ENCODE data around the gene MDC1.
"Not testable (repeated sequence)": the region's sequence is repeated elsewhere in the genome, so short reads cannot be mapped to it uniquely, and the experiment has no call there.

The MDC1 gene, protein sequence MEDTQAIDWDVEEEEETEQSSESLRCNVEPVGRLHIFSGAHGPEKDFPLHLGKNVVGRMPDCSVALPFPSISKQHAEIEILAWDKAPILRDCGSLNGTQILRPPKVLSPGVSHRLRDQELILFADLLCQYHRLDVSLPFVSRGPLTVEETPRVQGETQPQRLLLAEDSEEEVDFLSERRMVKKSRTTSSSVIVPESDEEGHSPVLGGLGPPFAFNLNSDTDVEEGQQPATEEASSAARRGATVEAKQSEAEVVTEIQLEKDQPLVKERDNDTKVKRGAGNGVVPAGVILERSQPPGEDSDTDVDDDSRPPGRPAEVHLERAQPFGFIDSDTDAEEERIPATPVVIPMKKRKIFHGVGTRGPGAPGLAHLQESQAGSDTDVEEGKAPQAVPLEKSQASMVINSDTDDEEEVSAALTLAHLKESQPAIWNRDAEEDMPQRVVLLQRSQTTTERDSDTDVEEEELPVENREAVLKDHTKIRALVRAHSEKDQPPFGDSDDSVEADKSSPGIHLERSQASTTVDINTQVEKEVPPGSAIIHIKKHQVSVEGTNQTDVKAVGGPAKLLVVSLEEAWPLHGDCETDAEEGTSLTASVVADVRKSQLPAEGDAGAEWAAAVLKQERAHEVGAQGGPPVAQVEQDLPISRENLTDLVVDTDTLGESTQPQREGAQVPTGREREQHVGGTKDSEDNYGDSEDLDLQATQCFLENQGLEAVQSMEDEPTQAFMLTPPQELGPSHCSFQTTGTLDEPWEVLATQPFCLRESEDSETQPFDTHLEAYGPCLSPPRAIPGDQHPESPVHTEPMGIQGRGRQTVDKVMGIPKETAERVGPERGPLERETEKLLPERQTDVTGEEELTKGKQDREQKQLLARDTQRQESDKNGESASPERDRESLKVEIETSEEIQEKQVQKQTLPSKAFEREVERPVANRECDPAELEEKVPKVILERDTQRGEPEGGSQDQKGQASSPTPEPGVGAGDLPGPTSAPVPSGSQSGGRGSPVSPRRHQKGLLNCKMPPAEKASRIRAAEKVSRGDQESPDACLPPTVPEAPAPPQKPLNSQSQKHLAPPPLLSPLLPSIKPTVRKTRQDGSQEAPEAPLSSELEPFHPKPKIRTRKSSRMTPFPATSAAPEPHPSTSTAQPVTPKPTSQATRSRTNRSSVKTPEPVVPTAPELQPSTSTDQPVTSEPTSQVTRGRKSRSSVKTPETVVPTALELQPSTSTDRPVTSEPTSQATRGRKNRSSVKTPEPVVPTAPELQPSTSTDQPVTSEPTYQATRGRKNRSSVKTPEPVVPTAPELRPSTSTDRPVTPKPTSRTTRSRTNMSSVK (N-terminal part only)

DNA sequence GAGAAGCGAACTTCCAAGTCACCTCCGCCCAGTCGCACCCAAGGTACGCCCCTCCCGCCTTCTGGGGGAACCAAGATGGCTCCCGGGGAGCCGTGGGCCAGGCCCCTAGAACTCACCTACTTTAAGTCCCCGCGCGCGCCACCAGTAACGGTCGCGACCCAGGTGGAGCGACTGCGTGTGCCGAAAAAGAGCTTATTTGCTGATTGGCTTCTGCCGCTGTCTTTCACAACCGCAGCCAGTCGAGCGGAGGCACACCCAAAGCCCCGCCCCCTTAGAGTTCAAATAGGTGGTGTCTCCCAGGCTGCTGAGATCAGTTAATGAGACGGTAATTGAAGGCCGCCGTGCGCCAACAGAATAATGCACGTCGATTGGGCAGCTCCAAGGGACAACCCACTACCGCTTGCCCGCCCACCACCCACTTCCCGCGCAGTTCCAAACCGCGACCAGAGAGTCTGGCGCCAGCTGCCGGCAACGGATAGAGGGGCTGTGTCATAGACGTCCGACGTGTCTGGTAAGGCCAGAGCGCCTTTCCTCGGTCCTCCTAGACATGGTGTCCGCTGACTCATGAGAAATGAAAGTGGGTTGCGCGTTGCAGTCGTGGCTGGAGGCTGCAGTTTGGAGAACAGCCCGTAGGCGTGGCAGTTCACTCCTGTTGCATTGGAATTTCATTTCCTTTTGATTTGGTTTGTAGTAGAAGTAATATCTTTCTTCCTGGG lies at the start of gene MDC1:
Gene MDC1, minus strand, starts transcription at position 153 of the 716 bp plus-strand sequence. CDS start 2,106 bp downstream, outside the sequence.
- DNase-seq = peak; percentile 96

DNA sequence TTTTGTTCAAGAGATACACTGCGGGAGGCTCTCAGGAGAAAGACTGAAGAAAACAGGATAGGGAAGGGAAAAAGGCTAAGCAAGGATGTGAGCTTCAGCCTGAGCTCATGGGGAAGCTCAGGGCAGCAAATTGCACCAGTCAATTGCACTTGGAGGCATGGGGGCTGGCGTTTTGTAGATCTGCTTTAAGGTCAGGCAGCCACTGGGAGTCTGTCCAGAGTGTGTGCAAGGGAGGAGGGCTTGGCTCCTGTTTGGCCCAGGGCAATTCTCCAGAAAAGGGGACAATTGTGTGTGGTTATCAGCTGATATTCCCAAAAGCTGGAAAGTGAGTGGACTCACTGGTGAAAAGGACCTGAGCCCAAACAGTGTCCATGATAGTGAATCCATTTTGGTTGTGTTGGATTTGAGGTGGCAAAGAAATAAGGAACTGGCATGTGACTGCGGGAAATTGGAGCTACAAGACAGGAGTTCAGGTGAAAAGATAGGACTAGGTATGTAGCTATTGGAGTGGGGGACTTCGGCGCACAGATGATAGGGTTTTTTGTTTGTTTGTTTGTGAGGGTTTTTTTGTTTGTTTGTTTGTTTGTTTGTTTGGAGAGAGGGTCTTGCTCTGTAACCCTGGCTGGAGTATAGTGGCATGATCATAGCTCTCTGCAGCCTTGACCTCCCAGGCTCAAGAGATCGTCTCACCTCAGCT lies 49.5 kb upstream of the MDC1 start:
- no peak for DNase-seq

DNA sequence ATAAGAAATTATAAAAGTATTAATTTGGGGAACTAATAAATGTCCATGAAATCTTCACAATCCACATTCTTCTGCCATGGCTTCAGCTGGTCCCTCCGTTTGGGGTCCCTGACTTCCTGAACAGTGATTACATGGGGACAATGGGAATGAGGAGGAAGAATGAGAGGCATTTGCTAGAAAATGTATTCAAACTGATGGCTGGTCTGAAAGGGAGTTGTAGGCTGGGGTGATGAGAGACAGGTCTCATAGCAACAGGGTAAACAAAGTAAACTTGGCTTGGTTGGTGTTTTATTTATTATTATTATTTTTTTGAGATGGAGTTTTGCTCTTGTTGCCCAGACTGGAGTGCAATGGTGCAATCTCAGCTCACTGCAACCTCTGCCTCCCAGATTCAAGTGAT lies 48.4 kb upstream of the MDC1 start:
- not testable (repeated sequence) for DNase-seq

DNA sequence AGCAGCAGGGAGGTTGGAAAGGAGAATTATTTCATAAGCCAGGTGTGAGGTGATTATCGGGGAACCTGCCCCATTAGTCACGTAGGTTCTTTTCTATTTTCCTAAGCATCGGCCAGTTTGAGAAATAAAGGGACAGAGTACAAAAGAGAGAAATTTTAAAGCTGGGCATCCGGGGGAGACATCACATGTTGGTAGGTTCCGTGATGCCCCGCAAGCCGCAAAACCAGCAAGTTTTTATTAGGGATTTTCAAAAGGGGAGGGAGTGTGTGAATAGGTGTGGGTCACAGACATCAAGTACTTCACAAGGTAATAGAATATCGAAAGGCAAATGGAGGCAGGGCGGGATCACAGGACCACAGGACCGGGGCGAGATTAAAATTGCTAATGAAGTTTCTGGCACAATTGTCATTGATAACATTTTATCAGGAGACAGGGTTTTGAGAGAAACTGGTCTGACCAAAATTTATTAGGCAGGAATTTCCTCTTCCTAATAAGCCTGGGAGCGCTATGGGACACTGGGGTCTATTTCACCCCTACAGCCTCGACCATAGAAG lies 47.5 kb upstream of the MDC1 start:
- DNase-seq = not testable (repeated sequence)

DNA sequence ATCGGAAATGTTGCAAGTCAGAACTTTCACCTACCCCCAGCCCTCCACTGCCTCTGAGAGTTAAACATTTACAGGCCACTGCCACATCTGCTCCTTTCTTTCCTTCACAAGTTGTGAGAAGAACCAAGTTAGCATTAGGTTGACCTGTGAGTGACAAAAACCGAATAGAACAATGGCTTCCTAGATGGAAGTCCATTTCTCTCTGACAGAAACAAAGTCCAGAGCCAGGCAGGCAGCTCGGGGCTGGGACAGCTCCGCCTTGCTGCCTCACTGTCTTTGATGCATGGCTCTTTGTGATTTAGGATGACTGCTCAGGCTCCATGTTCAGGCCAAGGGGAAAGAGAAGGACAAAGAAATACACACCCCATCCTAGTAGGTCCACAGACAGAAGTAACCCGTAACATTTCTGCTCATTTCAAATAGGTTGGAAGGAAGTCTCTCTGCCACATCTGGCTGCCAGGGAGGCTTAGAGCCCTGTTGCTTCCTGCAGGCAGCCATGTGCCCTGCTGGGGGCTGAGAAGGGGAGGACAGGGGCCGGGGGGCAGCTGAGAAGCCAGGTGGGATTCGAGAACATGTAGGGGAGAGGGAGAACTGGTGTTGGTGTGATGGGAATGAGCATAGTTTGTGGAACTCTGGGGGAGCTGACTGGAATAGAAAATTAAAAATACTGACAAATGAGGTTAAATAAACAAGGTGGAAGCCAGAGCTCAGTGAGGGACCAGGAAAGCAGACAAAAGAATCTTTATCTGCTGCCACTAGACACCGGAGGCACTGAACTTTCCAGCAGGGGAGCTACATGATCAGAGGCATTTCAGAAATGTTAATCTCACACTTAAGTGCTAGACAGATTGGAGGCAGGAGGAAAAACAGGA lies 46.8 kb upstream of the MDC1 start:
- no peak for DNase-seq

DNA sequence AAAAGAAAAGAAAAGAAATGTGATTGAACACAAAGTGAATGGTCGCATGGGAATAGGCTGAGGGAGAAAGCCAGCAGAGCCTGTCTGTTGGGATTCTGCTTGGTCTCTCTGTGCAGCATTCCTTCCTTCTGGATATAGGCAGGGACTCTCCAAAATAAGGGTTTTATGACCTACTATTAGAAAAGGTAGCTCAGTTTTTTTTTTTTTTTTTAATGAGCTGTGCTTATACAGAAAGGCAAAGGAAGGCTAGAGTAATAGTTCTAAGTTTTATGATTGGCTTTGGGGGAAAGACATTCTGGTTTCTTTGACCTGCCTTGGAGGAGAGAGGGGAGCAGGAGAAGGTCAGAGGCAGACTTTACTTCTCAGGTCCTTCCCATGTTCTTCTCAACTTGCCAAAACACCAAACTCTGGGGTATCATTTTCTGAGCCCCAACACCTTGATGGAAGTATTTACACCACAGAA lies 46.1 kb upstream of the MDC1 start:
- DNase-seq = no peak

DNA sequence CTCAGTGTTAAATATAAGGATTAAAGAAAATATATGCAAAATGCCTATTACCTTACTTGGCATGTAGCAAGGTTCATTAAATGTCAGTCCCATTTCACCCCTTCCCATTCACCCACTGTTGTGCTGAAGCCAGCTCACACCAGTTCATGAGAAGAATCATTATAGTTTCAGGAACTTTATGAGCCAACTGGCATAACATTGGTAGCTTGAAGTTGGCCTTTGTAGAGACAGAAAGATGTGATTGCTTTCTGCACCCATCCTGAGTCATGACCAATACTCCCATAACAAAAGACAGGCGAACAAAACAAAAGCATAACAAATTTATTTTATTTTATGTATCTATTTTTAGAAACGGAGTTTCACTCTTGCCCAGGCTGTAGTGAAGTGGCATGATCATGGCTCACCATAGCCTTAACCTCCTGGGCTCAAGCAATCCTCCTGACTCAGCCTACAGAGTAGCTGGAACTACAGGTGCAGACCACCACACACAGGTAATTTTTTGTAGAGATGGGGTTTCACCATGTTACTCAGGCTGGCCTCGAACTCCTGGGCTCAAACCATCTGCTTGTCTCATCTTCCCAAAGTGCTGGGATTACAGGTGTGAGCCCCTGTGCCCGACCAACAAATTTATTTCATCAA lies 44.8 kb upstream of the MDC1 start:
- no peak for DNase-seq

DNA sequence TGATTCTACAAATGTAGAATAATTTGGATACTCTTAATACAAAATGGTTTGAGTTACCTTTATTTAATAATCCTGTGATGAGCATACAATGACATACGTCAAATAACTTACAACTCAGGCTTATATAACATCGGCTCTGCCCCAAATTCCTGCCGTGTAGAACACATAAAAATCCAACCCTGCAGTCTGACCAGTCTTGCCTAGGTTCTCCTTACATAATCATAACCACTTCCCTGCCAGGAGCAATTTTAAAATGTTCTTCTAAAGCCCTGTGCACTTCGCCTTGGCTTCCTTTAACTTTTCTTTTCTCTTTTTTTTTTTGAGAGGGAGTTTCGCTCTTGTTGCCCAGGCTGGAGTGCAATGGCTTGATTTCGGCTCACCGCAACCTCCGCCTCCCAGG lies 43.5 kb upstream of the MDC1 start:
- DNase-seq = no peak

DNA sequence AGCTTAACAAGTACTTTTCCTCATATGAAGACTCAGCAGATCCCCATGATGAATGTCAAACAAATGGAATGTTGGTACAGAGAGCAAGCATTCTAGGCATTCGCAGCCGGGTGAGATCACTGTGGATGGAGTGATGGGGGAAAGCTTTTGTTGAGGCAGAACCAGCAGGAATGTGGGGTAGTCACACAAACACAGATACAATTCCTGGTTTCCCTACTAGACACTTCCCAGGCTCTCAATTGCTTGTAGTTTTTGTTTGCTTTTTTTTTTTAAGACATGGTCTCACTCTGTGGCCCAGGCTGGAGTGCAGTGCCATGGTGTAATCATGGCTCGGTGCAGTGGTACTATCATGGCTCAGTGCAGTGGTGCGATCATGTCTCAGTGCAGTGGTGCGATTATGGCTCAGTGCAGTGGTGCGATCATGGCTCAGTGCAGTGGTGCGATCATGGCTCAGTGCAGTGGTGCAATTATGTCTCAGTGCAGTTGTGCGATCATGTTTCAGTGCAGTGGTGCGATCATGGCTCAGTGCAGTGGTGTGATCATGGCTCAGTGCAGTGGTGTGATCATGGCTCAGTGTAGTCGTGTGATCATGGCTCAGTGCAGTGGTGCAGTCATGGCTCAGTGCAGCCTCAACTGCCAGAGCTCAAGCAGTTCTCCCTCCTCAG lies 42.6 kb upstream of the MDC1 start:
- DNase-seq = no peak

DNA sequence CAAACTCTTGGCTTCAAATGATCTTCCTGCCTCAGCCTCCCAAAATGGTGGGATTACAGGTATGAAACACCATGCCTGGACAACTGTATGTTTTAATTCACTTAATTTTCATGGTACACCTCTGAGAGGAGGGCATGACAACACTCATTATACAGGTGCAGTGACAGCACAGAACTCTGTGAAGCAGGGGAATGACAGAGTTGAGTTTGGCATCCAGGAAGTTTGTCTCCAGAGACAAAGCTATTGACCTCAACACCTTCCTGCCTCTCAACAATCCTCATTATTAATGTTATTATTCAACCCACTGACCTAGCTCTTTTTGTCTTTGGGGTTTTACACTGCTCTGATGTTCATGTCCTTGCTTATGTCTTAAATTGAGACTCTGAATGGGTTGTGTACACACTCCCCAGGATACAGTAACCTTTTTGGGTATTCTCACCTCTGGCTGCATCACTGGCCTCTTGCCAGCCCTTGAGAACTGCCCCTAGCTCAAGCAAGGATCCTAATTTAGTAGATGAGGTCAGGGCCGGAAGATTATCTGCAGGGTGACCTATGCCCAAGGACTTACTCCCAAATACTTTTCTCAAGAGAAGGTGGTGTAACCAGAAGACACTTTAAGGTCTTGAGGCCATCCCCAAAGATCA lies 40.3 kb upstream of the MDC1 start:
- no peak for DNase-seq

DNA sequence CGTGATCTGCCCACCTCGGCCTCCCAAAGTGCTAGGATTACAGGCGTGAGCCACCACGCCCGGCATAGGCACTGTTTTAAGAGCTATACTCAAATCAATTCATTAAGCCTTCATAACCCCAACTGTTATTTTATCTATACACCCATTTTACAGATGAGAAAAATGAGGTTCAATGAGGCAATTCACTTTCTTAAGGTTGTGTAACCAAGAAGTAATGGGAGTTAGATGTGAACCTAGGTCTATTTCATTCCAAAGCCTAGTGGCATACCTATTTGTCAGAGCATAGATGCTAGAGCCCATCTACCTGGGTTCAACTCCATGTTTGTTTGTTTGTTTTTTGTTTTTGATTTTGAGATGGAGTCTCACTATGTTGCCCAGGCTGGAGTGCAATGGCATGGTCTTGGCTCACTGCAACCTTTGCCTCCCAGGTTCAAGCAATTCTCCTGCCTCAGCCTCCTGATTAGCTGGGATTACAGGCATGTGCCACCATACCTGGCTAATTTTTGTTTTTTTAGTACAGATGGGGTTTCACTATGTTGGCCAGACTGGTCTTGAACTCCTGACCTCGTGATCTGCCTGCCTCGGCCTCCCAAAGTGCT lies 39.4 kb upstream of the MDC1 start:
- DNase-seq = not testable (repeated sequence)

DNA sequence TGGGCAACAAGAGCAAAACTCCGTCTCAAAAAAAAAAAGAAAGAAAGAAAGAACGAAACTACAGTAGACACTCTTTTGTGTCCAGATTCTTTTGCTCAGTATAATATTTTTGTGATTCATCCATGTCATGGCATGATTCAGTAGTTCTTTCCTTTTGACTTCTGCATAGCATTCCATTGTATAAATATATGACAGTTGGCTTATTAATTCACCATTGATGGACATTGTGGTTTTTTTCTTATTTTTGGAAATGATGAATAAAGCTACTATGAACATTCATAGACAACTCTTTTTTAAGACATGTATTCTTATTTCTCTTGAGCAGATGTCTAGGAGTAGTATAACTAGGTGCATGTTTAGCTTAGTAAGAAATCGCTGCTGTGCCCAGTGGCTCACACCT lies 37.5 kb upstream of the MDC1 start:
- DNase-seq = no peak

DNA sequence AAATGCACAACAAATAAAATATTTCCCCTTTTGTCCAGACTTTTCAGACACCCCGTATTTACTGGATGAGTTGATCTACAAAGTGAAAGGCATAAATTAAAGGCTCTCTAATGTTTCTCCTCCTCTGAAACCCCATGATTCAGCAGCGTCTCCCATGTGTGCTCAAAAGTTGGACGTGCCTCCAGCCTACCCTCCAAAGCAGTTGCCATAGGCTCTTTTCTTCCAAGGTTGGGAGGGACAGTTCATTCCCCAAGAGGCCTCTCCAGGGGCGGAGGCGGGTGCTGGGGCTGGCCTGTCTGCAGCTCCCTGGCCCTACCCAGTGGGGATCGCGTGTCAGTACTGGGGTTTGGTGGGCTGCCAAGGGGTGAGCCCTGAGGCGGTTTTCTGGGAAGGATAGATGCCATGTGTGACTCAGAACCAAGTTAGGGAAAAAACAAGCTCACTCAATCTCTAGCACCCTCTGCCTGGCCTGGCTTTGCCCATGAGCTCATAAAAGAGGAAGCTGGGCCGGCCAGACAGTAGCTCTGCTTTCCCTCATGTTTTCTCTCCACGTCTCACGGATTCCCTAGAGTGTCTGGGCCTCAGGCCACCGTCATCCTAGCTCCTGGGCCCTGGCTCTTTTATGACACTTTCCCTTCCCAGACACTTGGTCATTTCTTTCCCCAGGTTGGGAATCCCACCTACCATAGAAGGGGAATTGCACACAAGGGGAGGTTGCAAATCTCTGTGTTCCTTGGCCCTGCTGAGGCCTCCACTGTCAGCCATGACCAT lies 35.3 kb upstream of the MDC1 start:
- no peak for DNase-seq

DNA sequence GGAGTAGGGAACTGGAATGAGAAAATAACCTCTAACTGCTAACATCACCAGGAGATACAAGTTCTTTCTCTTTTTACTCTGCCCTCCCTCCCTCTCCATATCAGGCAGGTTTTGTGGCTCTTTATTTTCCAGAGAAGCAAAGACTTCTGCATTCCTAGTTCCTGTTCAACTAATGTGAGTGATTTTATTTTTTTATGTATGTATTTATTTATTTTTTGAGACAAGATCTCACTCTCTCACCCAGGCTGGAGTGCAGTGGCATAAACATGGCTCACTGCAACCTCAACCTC lies 33.2 kb upstream of the MDC1 start:
- no peak for DNase-seq

DNA sequence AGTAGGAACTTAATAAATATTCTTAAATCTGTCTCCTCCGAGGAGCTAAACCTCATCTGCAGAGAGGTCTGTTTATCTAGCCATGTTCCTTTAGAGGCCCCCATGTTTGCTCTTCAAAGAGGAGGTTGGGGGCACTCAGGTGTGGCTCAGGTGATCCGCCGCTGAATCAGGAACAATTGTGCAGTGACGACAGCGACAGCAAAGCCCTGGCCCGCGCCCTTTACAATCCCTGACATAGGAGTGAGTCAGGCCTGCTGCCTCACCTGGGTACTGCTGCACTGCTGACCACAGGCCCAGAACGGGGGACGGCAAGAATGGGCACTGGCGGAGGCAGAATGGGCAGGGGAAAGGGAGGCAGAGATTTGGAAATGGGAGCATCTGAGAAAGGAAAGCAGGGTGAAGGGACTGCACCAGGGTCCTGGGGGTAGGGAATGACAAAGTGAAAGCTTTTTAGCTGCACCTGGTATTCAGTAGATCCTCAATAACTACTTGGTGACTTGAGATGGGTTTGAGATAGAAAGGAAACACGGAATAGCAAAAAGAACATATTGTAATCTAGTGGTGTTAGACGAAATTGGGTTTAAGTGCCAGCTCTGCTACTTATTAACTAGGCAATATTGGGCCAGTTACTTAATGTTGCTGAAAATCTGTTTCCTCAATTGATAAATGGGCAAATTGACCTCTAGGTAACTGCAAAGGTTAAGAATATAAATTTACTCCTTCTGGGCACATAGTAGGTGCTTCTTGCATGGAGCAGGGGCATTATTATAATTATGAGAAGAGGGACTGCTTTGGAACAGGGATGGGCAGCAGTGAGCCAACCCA lies 32.7 kb upstream of the MDC1 start:
- DNase-seq = no peak

DNA sequence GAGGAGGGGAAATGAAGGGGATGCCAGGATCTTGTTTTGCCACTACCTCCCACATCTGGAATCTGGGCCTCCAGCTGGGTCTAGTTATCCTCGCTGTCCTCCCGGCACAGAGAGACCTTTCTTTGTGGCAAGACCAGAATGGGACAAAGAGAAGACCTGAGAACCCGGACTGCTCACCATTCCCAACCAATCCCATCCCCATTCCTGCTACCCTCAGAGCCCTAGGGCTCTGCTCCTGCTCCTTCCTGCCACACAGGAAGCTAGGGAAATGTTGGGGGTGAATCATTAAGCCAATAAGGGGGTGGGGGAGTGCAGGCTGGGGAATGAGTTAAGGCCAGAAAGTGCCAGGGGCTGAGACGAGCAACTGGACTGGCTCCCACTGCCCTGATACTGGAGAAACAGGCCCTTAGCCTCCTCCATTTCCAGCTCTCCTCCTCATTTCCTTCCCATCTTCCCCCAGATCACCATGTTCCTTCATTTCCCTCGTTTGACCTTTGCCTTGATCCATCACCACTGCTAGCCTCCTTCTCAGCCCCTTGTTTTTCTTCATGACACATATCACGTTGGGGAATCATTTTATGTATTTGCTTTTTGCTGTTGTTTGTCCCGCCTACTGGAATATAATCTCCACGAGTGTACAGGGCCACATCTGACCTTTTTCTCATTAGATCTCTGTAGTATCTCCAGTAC lies 31.9 kb upstream of the MDC1 start:
- no peak for DNase-seq
